Fibroblast of skin of back (primary cell): ENCODE measurements around the gene MMP14.

Experiments
- DNase-seq: peaks from one replicate; pipeline ENCODE4 v3.0.0-alpha.2; 2013

MMP14 gene

GRCh38 chr14:22861651-22862050, 25.3 kb downstream of the MMP14 start:
- DNase-seq, result no peak

DNA sequence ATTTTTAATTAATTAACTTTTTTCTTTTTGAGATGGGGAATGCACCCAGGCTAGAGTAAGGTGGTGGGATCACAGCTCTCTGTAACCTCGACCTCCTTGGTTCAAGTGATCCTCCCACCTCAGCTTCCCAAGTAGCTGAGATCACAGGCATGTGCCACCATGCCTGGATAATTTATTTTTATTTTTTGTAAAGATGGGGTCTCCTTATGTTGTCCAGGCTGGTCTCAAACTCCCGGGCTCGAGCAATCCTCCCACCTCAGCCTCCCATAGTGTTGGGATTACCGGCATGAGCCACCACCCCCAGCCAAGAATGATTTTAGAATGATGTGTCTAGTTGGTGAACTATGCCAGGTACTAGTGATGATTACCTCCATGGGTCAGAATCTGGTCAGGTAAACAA, 28.6 kb downstream of the MMP14 start:
- no peak for DNase-seq

- no peak for DNase-seq
These were observed 29.3 kb downstream of the MMP14 start for GRCh38 chr14:22865424-22866405.

- DNase-seq, result no peak
These were observed 30.5 kb downstream of the MMP14 start for GRCh38 chr14:22866874-22867273.

DNA sequence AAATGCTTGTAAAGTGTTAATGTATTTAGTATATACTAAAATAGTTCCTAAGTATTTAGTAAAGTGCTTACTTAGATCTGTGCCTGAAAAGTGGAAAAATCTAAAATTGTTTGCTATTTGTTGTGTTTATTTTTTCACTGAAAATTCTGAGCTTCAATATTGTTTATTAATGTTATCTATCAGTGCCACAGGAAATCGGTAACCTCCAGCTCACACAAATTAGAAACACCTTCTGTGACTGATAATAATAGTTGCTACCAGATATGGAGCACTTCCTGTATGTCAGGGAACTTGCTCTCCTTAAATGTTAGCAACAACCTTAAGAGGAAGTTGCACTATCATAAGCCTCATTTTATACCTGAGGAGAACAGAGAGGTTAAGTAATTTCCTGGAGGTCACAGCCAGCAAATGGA, 34.4 kb downstream of the MMP14 start:
- DNase-seq, result no peak

GRCh38 chr14:22871224-22872032, 35.0 kb downstream of the MMP14 start, which contains the start of gene LRP10:
Gene LRP10, plus strand, starts transcription at chr14:22871740. Its CDS starts 564 bp downstream, at chr14:22872304.
- peak; percentile 84 for DNase-seq

- peak; percentile 78 for DNase-seq
These were observed 35.8 kb downstream of the MMP14 start for GRCh38 chr14:22872033-22872832.

- DNase-seq, result no peak
These were observed 36.6 kb downstream of the MMP14 start for GRCh38 chr14:22872833-22873520.

- DNase-seq, result no peak
These were observed 38.8 kb downstream of the MMP14 start for GRCh38 chr14:22875003-22875747.

DNA sequence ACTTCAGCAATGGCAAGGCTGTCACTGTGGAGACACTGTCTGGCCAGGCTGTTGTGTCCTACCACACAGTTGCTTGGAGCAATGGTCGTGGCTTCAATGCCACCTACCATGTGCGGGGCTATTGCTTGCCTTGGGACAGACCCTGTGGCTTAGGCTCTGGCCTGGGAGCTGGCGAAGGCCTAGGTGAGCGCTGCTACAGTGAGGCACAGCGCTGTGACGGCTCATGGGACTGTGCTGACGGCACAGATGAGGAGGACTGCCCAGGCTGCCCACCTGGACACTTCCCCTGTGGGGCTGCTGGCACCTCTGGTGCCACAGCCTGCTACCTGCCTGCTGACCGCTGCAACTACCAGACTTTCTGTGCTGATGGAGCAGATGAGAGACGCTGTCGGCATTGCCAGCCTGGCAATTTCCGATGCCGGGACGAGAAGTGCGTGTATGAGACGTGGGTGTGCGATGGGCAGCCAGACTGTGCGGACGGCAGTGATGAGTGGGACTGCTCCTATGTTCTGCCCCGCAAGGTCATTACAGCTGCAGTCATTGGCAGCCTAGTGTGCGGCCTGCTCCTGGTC, 39.4 kb downstream of the MMP14 start:
- DNase-seq, result no peak

GRCh38 chr14:22877000-22877501, 40.7 kb downstream of the MMP14 start:
- DNase-seq, result no peak

GRCh38 chr14:22878271-22879246, 42.2 kb downstream of the MMP14 start:
- no peak for DNase-seq

GRCh38 chr14:22882064-22882463, 45.7 kb downstream of the MMP14 start:
- no peak for DNase-seq

DNA sequence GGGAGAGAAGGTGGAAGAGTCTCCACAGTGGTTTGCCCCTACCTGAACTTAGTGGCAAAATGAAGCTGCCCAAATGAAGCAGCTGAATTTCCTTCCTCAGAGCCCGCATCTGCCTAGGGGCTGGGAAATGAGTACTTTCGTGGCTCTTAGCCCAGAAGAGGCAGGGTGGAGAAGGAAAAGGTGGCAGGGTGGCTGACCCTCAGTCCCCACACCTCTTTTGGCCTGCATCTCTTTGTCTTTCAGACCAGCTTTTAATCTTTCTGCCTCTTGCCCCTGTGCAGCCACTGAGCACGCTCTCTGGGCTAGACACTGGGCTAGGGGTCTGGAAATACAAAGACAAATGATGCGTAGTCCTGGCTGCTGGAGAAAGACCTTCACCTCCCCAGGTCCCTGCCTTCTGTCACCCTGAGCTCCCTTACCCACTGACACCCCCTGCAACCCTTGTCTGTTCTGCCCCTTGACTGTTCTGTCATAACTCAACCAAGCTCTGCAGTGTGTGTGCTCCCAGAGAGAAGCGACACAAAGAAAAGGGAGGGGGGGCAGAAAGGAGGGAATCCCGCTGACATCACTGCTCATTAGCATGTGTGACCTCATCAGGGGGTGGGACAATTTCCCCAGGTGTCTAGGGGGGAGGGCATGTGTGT, 46.3 kb downstream of the MMP14 start:
- peak; percentile 38 for DNase-seq

DNA sequence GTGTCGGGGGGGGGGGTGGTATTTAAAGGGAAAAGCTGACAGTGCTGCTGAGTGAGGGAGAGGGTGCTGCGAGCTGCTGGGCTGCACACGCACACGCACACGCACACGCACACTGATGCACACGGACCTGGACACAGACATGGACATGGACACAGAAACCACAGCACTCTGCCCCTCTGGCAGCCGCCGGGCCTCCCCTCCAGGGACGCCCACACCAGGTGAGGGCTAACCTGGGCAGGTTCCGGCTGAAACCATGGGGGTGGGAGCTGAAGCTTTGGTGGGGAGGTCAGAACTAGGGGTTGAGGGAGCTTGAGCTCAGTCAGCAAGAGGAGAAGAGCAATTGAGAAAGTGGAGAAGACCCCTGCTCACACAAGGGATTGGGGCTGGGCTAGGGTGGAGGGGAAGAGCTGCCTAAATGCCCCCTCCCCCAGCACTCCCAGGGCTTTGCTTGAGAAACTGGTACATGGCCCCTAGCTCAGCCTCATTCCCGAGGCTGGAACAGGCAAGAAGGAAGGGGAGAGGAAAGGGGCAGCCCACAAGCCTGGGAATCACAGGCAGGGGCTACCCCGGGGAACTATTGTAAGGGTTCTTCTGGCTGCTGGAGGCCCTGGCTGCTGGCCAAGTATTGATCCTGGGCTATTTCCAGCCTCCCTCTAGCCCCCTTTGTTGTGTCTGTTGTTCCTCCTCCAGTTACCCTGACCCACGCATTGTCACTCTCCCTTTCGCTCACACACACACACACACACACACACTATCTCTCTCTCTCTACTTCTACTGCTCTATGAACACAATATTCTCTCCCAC, 47.0 kb downstream of the MMP14 start, which contains the start of gene REM2:
Gene REM2 (plus strand): TSS at position 50 of the 804 bp plus-strand sequence. CDS start 66 bp downstream, at position 116.
- DNase-seq, result no peak

- DNase-seq, result no peak
These were observed 47.8 kb downstream of the MMP14 start for GRCh38 chr14:22884076-22884737.
